DMS114 treated with DMSO at 0.1 percent for 48 hours (cell line): ENCODE measurements around the gene CCT6A.
"Not testable (repeated sequence)": the region's sequence is repeated elsewhere in the genome, so short reads cannot be mapped to it uniquely, and the experiment has no call there.

Experiments used
- DNase-seq: peaks from one replicate; lab custom pipeline; 2025; ENCODE audit not compliant: unreplicated experiment; lab: John Stamatoyannopoulos, UW

CCT6A gene

GRCh38 chr7:56051339-56052191, at the start of gene CCT6A, which contains the start of gene PSPH:
CCT6A (plus strand) TSS chr7:56051765; CDS start chr7:56051849, 84 bp downstream.
PSPH (minus strand) TSS chr7:56051444; CDS start chr7:56021212, 30,232 bp downstream.
- peak; percentile 96 for DNase-seq

- DNase-seq, result no peak
Observed at GRCh38 chr7:56003749-56004148, 47.8 kb upstream of the CCT6A start.

- DNase-seq, result no peak
Observed at GRCh38 chr7:56007167-56007652, 44.4 kb upstream of the CCT6A start.

GRCh38 chr7:56007891-56008290, 43.7 kb upstream of the CCT6A start:
- no peak for DNase-seq

GRCh38 chr7:56009695-56010094, 41.9 kb upstream of the CCT6A start:
- DNase-seq, result no peak

- not testable (repeated sequence) for DNase-seq
Observed at GRCh38 chr7:56017015-56017414, 34.5 kb upstream of the CCT6A start.

- no peak for DNase-seq
Observed at GRCh38 chr7:56019501-56019900, 32.1 kb upstream of the CCT6A start.

GRCh38 chr7:56023500-56023899, 28.1 kb upstream of the CCT6A start:
- DNase-seq, result no peak

GRCh38 chr7:56026538-56026937, 25.0 kb upstream of the CCT6A start:
- DNase-seq, result no peak

- DNase-seq, result no peak
Observed at GRCh38 chr7:56028942-56029630, 22.5 kb upstream of the CCT6A start.

- DNase-seq, result no peak
Observed at GRCh38 chr7:56030340-56030739, 21.2 kb upstream of the CCT6A start.

GRCh38 chr7:56031556-56031955, 20.0 kb upstream of the CCT6A start:
- not testable (repeated sequence) for DNase-seq

GRCh38 chr7:56032578-56032977, 19.0 kb upstream of the CCT6A start:
- not testable (repeated sequence) for DNase-seq

- DNase-seq, result peak; percentile 80
Observed at GRCh38 chr7:56033671-56034432, 17.7 kb upstream of the CCT6A start.

GRCh38 chr7:56040730-56041129, 10.8 kb upstream of the CCT6A start:
- no peak for DNase-seq

- not testable (repeated sequence) for DNase-seq
Observed at GRCh38 chr7:56045758-56046157, 5.8 kb upstream of the CCT6A start.

GRCh38 chr7:56046721-56047445, 4.7 kb upstream of the CCT6A start:
- no peak for DNase-seq

GRCh38 chr7:56047446-56048116, 4.0 kb upstream of the CCT6A start:
- not testable (repeated sequence) for DNase-seq

GRCh38 chr7:56048245-56048644, 3.3 kb upstream of the CCT6A start:
- DNase-seq, result no peak

GRCh38 chr7:56048763-56049162, 2.8 kb upstream of the CCT6A start:
- DNase-seq, result not testable (repeated sequence)
